Neural cell (in vitro differentiated cells): ENCODE measurements around the gene CCL19. TPM values are rescaled to one million over a fixed set of nuclear protein-coding genes. Genes with fewer than 3 reads are reported as not detected.

ENCODE experiments used
- H2AFZ ChIP-seq: fragments of 200-600, 300-800 bp; sonication (generic), shearing (Covaris generic); 2 replicates; pipeline ENCODE4 v1.6.0; 2014; ENCODE audit warnings: low read depth, mild to moderate bottlenecking, antibody characterized with exemption, low read length, moderate library complexity
- H3F3A ChIP-seq: fragments of 200-600 bp; shearing (Covaris generic); 2 replicates; pipeline ENCODE4 v1.6.1; 2016; ENCODE audit warnings: mild to moderate bottlenecking, moderate library complexity, mixed read lengths, antibody characterized with exemption, low read length; ENCODE audit not compliant: insufficient read depth, poor library complexity, severe bottlenecking
- H3K27ac ChIP-seq: fragments of 200-600, 300-800 bp; sonication (generic), shearing (Covaris generic); 2 replicates; pipeline ENCODE4 v1.5.1; 2014; ENCODE audit warnings: mild to moderate bottlenecking, low read length, moderate library complexity
- H3K27me3 ChIP-seq: fragments of 300-800, 200-600 bp; sonication (generic), shearing (Covaris generic); 2 replicates; pipeline ENCODE4 v1.6.0; 2014; ENCODE audit warnings: mild to moderate bottlenecking, low read depth, low read length, moderate library complexity; ENCODE audit not compliant: insufficient read depth
- H3K36me3 ChIP-seq: fragments of 300-800, 200-600 bp; sonication (generic), shearing (Covaris generic); 2 replicates; pipeline ENCODE4 v1.5.1; 2014; ENCODE audit warnings: mild to moderate bottlenecking, antibody characterized with exemption, low read length, moderate library complexity; ENCODE audit not compliant: insufficient read depth
- H3K4me2 ChIP-seq: fragments of 300-800, 200-600 bp; sonication (generic), shearing (Covaris generic); 2 replicates; pipeline ENCODE4 v1.6.0; 2014; ENCODE audit warnings: mild to moderate bottlenecking, low read length
- H3K4me3 ChIP-seq: fragments of 300-800, 200-600 bp; sonication (generic), shearing (Covaris generic); 2 replicates; pipeline ENCODE4 v1.5.1; 2014; ENCODE audit warnings: mild to moderate bottlenecking, low read length, moderate library complexity
- H3K79me2 ChIP-seq: fragments of 200-600 bp; shearing (Covaris generic); replicated peaks from 2 replicates; pipeline ENCODE4 v1.6.0; 2014; ENCODE audit warnings: mild to moderate bottlenecking, low read length, moderate library complexity; ENCODE audit not compliant: insufficient read depth
- H3K9ac ChIP-seq: fragments of 300-800, 200-600 bp; sonication (generic), shearing (Covaris generic); 2 replicates; pipeline ENCODE4 v1.6.1; 2016; ENCODE audit warnings: mild to moderate bottlenecking, low read length, mixed read lengths
- H3K9me2 ChIP-seq: fragments of 200-600 bp; shearing (Covaris generic); 2 replicates; pipeline ENCODE4 v1.6.1; 2016; ENCODE audit warnings: mild to moderate bottlenecking, low read length, mixed read lengths; ENCODE audit not compliant: insufficient read depth
- H3K9me3 ChIP-seq: fragments of 200-600, 300-800 bp; sonication (generic), shearing (Covaris generic); 2 replicates; pipeline ENCODE4 v1.6.1; 2016; ENCODE audit warnings: mild to moderate bottlenecking, mixed run types, low read length, moderate library complexity, mixed read lengths
- H4K20me1 ChIP-seq: fragments of 200-600 bp; shearing (Covaris generic); 2 replicates; pipeline ENCODE4 v1.6.1; 2016; ENCODE audit warnings: mild to moderate bottlenecking, mixed run types; ENCODE audit not compliant: insufficient read depth
- EP300 ChIP-seq: fragments of 450-650 bp; conservative IDR thresholded peaks from 2 replicates; pipeline ENCODE4 v1.6.1; 2014; ENCODE audit warnings: antibody characterized with exemption, mild to moderate bottlenecking, moderate library complexity; ENCODE audit not compliant: poor library complexity, severe bottlenecking
- EZH2 ChIP-seq: fragments of 200-600, 300-800 bp; shearing (Covaris generic), sonication (generic); IDR thresholded peaks from 2 replicates; pipeline ENCODE4 v1.6.1; 2014; ENCODE audit warnings: antibody characterized with exemption, low read length, borderline replicate concordance, mild to moderate bottlenecking; ENCODE audit not compliant: insufficient read depth, poor library complexity, severe bottlenecking
- MXI1 ChIP-seq: fragments of 450-650 bp; conservative IDR thresholded peaks from 2 replicates; pipeline ENCODE4 v1.6.1; 2014; ENCODE audit warnings: antibody characterized with exemption, mild to moderate bottlenecking; ENCODE audit not compliant: poor library complexity, severe bottlenecking
- POLR2AphosphoS5 ChIP-seq: IDR thresholded peaks from 2 replicates; pipeline ENCODE4 v1.6.1; 2012
- RAD21 ChIP-seq: fragments of 450-650 bp; conservative IDR thresholded peaks from 2 replicates; pipeline ENCODE4 v1.6.1; 2014; ENCODE audit warnings: antibody characterized with exemption, mild to moderate bottlenecking, moderate library complexity
- SMC3 ChIP-seq: fragments of 450-650 bp; conservative IDR thresholded peaks from 2 replicates; pipeline ENCODE4 v1.6.1; 2014; ENCODE audit warnings: antibody characterized with exemption, mild to moderate bottlenecking, moderate library complexity; ENCODE audit not compliant: poor library complexity
- TAF1 ChIP-seq: IDR thresholded peaks from 2 replicates; pipeline ENCODE4 v1.6.1; 2012; ENCODE audit warnings: low read depth
- polyA plus RNA-seq: library from polyadenylated mRNA; depleted of rRNA; stranded (reverse); fragments of >200 nt; gene quantifications from 2 replicates; pipeline ENCODE4 v1.2.3, GENCODE V29; 2014
- TF ChIP-seq, protein P1 (sequence below): fragments of 450-650 bp; IDR thresholded peaks from 2 replicates; pipeline ENCODE4 v1.5.1; 2014; ENCODE audit warnings: antibody characterized with exemption, mild to moderate bottlenecking, moderate library complexity; ENCODE audit not compliant: poor library complexity, severe bottlenecking
- TF ChIP-seq, protein P2 (sequence below): IDR thresholded peaks from 2 replicates; pipeline ENCODE4 v1.6.1; 2012; ENCODE audit warnings: borderline replicate concordance

The CCL19 gene
- polyA plus RNA-seq, 1 donor from 2014 or later: not detected

DNA sequence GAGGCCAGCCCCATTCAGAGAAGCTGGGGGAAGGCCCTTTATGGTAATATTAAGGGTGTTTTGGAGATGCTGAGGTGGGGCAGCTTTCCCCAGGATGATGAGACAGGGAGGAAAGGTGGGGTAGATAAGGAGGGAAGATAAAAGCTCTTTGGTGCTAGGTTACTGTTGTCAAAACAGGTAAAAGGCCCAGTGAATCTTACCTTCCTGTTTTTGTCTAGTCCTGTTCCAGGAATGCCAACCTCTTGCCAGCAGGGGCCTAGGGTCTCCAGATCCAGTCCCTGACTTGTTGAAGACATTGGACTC, 27.8 kb downstream of the CCL19 start:
- Histone ChIP-seq H3K9ac (no peak overlapping the region), H3K36me3 (no peaks in the 10 kb centered on the region), H3K27ac (no peak overlapping the region), H2AFZ (no peak overlapping the region), H3K79me2 (no peaks in the 10 kb centered on the region), H3F3A (no peaks in the 10 kb centered on the region), H3K4me3 (no peak overlapping the region), H3K9me2 (no peaks in the 10 kb centered on the region), H4K20me1 (no peaks in the 10 kb centered on the region), H3K4me2 (no peak overlapping the region), H3K27me3 (no peaks in the 10 kb centered on the region), H3K9me3 (no peaks in the 10 kb centered on the region)
- TF ChIP-seq, protein P1, sequence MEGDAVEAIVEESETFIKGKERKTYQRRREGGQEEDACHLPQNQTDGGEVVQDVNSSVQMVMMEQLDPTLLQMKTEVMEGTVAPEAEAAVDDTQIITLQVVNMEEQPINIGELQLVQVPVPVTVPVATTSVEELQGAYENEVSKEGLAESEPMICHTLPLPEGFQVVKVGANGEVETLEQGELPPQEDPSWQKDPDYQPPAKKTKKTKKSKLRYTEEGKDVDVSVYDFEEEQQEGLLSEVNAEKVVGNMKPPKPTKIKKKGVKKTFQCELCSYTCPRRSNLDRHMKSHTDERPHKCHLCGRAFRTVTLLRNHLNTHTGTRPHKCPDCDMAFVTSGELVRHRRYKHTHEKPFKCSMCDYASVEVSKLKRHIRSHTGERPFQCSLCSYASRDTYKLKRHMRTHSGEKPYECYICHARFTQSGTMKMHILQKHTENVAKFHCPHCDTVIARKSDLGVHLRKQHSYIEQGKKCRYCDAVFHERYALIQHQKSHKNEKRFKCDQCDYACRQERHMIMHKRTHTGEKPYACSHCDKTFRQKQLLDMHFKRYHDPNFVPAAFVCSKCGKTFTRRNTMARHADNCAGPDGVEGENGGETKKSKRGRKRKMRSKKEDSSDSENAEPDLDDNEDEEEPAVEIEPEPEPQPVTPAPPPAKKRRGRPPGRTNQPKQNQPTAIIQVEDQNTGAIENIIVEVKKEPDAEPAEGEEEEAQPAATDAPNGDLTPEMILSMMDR: no peak
- TF ChIP-seq SMC3 (no peak), TAF1 (no peak), EZH2 (no peak), POLR2AphosphoS5 (no peak)

DNA sequence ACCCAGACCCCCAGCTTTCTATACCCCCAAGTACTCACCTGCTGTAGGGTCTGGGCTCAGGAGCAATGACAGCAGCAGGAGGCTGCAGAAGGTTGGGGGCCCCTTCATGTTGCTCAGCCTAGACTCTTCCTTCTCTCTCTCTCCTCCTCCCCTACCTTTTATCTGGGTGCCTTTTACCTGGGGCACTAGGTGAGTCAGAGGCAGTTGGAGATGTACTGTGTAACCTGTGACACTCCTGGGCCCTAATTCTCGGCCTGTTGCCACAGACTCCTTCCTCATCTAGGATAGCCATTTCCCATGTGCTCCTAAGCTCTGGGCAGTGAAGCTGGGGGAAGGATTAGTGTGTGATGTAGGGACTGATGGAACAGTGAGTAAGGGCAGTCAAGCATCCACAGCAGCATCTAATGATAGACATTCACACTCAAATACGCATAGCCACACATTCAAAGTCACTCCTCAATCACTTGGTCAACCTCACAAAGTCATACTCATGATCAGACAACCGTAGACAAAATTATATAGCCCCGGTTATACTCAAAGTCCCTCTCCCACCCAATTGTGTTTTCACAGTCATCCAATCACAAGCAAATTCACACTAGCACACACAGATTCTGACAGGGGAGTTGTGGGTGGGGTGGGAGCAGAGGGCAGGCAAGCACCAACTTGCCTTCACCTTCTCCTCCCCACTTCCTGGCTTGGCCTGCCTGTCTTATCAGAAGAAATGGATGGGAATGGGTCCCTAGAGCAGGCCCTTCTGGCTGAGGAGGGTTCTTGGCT, 28.4 kb downstream of the CCL19 start, which contains the start of gene CCL27:
Gene CCL27, minus strand, starts transcription at position 132 of the 777 bp plus-strand sequence. Its CDS starts 24 bp downstream, at position 108.
- Histone ChIP-seq H3F3A (no peaks in the 10 kb centered on the region), H3K27me3 (no peaks in the 10 kb centered on the region), H3K27ac (no peak within 1 kb of the TSS), H3K9me2 (no peaks in the 10 kb centered on the region), H4K20me1 (no peaks in the 10 kb centered on the region), H3K79me2 (no peaks in the 10 kb centered on the region), H3K4me3 (no peak within 1 kb of the TSS), H2AFZ (no peak within 1 kb of the TSS), H3K36me3 (no peaks in the 10 kb centered on the region), H3K9me3 (no peaks in the 10 kb centered on the region), H3K4me2 (no peak within 1 kb of the TSS), H3K9ac (no peak within 1 kb of the TSS)
- TF ChIP-seq RAD21: no peak
- TF ChIP-seq SMC3: no peak
- TF ChIP-seq EP300: no peak
- TF ChIP-seq, protein P1: no peak

DNA sequence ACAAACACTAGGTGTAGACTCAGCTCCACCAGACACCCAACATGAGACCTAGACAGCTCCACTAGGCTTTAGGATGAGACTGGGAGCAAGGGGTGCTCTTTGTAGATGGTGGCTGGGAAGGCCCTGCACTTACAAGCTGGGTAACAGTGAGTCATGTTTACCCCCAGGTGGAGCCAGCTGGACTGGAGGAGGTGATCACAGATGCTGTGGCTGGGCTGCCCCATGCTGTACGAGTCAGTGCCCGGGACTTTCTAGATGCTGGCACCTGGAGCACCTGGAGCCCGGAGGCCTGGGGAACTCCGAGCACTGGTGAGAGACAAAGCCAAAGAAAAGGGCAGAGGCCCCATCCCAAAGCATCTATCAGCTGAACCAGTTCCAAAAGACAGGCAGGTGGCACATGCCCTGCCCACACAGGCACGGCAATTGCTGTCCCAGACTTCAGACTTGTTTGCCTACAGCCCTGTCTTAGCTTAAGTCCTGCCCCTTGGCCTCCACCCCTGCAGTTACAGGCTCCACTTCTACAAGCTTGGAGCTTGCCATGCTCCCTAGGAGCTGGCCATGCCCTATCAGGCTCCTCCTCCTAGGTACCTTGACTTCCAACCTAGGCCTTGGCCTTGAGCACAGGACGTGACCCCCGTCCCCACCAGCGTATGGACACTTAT, 31.4 kb downstream of the CCL19 start:
- Histone ChIP-seq H4K20me1 (no peaks in the 10 kb centered on the region), H3K4me2 (no peak overlapping the region), H3K9me3 (no peaks in the 10 kb centered on the region), H3F3A (no peaks in the 10 kb centered on the region), H3K4me3 (no peak overlapping the region), H3K36me3 (no peaks in the 10 kb centered on the region), H3K9ac (no peak overlapping the region), H3K79me2 (no peaks in the 10 kb centered on the region), H3K27ac (no peak overlapping the region), H3K9me2 (no peaks in the 10 kb centered on the region), H2AFZ (no peak overlapping the region), H3K27me3 (no peaks in the 10 kb centered on the region)
- no peak for TF ChIP-seq TAF1
- TF ChIP-seq, protein P2, sequence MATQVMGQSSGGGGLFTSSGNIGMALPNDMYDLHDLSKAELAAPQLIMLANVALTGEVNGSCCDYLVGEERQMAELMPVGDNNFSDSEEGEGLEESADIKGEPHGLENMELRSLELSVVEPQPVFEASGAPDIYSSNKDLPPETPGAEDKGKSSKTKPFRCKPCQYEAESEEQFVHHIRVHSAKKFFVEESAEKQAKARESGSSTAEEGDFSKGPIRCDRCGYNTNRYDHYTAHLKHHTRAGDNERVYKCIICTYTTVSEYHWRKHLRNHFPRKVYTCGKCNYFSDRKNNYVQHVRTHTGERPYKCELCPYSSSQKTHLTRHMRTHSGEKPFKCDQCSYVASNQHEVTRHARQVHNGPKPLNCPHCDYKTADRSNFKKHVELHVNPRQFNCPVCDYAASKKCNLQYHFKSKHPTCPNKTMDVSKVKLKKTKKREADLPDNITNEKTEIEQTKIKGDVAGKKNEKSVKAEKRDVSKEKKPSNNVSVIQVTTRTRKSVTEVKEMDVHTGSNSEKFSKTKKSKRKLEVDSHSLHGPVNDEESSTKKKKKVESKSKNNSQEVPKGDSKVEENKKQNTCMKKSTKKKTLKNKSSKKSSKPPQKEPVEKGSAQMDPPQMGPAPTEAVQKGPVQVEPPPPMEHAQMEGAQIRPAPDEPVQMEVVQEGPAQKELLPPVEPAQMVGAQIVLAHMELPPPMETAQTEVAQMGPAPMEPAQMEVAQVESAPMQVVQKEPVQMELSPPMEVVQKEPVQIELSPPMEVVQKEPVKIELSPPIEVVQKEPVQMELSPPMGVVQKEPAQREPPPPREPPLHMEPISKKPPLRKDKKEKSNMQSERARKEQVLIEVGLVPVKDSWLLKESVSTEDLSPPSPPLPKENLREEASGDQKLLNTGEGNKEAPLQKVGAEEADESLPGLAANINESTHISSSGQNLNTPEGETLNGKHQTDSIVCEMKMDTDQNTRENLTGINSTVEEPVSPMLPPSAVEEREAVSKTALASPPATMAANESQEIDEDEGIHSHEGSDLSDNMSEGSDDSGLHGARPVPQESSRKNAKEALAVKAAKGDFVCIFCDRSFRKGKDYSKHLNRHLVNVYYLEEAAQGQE: no peak
- no peak for TF ChIP-seq EZH2
- TF ChIP-seq, protein P1: no peak
- TF ChIP-seq MXI1: no peak
- TF ChIP-seq SMC3: no peak
- no peak for TF ChIP-seq EP300
